Uterus (tissue), 4 donors: ENCODE measurements around the gene ZNF17. TPM values are rescaled to one million over a fixed set of nuclear protein-coding genes. Genes with fewer than 3 reads are reported as not detected.

Experiments
- DNase-seq, 2 donors: peaks; one replicate each; pipeline ENCODE4 v3.0.0-alpha.2; 2019 to 2020
- H3K27ac ChIP-seq, 2 donors: fragments of 200-600 bp; sonication (generic); 1 replicate in 1 of 2; 2 replicates in 1 of 2; pipeline ENCODE4 v1.5.1; 2016 to 2018
- H3K27me3 ChIP-seq, 2 donors: fragments of 200-600 bp; sonication (generic); one replicate each; pipeline ENCODE4 v1.5.1; 2018 to 2019; ENCODE audit warnings: control low read depth in 1 of 2
- H3K36me3 ChIP-seq, 2 donors: fragments of 200-600 bp; sonication (generic); one replicate each; pipeline ENCODE4 v1.5.1; 2019; ENCODE audit warnings: control low read depth in 1 of 2
- H3K4me1 ChIP-seq, 2 donors: fragments of 200-600 bp; sonication (generic); one replicate each; pipeline ENCODE4 v1.5.1; 2018 to 2019; ENCODE audit warnings: control low read depth in 1 of 2
- H3K4me3 ChIP-seq, 2 donors: fragments of 200-600 bp; sonication (generic); 1 replicate in 1 of 2; 2 replicates in 1 of 2; pipeline ENCODE4 v1.5.1; 2018 to 2019; ENCODE audit warnings: mild to moderate bottlenecking in 1 of 2
- H3K9me3 ChIP-seq, 2 donors: fragments of 200-600 bp; sonication (generic); one replicate each; pipeline ENCODE4 v1.5.1; 2019; ENCODE audit warnings: control low read depth in 1 of 2
- POLR2A ChIP-seq, 2 donors: fragments of 450-650 bp; IDR thresholded peaks; one replicate each; pipeline ENCODE4 v1.6.1; 2016; ENCODE audit warnings: antibody characterized with exemption in 2 of 2, mild to moderate bottlenecking in 1 of 2, moderate library complexity in 1 of 2
- intact Hi-C: fragments of 100-400 bp; cut with DNase I; formaldehyde crosslinking; loops from one replicate; pipeline ENCODE4 v1.15.1; 2023; ENCODE audit warnings: low total_unique reads
- total RNA-seq, 4 donors: library from RNA; depleted of rRNA in 3 of 4; stranded (reverse); fragments of >200 nt in 3 of 4; gene quantifications; one replicate each; pipeline versions ENCODE4 v1.1.0 to v1.2.4, GENCODE V29; 2014 to 2023
- TF ChIP-seq, protein P1 (sequence below), 4 experiments: fragments of 200-600 bp in 2 of 4; fragments of 450-650 bp in 2 of 4; sonication (generic) in 2 of 4; IDR thresholded peaks; one replicate each; pipeline ENCODE4 v1.5.1; 2016 to 2019; ENCODE audit warnings: antibody characterized with exemption in 4 of 4, mild to moderate bottlenecking in 2 of 4, moderate library complexity in 1 of 4
- donor health status: DM: yes; HTN: yes; CAD: no.

Gene ZNF17
- total RNA-seq, result 10 to 100 TPM; 14.9 to 41.6 (median 18.9) TPM

DNA sequence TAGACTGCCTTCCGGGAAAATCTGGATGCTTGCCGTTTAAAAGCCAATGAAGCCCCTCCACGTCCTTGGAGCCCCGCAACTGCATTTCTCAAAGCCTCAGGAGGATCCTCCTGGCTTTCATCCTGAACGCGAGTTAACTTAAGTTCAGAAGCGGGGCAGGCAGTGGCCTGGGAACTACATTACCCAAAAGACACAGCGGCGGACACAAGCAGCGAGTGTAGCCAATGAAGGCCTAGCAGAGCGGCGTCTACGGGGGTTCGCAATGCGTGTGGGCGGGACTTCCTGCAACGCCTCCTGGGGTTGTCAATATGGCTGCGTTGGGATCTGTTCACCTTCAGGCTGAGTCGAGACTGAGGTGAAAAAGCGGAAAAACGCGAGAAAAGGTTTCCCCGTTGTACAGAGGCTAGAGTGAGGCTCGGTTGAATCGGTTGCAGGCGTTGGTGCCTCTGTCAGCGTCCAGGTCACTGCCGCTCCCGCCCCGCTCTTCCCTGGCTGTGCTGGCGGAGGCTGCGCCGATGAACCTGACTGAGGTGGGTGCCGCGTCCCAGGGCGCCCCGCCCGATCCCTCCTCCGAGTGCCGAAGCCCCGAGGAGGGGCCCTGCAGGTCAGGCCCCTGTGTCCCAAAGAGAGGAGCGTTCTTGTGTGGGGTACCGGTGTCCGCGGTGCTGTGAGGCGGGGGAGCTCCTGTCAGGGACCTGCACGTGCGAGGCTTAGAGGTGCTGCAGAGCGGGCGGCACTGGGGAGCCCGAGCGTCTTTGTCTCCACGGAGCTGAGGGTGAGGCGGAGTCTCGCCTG is at the start of gene ZNF17:
Gene ZNF17, plus strand, starts transcription at position 285 of the 795 bp plus-strand sequence. CDS start 2,455 bp downstream, outside the sequence.
- H3K27ac ChIP-seq, result peak within 1 kb of the TSS; percentile 63 to 71
- no peaks in the 10 kb centered on the region for H3K4me1 ChIP-seq
- intact Hi-C loops, result no loop called here
- H3K27me3 ChIP-seq, result no peaks in the 10 kb centered on the region
- H3K4me3 ChIP-seq, result peak within 1 kb of the TSS; percentile 92 to 95
- no peaks in the 10 kb centered on the region for H3K36me3 ChIP-seq
- H3K9me3 ChIP-seq, result peaks cover 0 to 21% of the 10 kb centered on the region in 2 donors
- TF ChIP-seq, protein P1, sequence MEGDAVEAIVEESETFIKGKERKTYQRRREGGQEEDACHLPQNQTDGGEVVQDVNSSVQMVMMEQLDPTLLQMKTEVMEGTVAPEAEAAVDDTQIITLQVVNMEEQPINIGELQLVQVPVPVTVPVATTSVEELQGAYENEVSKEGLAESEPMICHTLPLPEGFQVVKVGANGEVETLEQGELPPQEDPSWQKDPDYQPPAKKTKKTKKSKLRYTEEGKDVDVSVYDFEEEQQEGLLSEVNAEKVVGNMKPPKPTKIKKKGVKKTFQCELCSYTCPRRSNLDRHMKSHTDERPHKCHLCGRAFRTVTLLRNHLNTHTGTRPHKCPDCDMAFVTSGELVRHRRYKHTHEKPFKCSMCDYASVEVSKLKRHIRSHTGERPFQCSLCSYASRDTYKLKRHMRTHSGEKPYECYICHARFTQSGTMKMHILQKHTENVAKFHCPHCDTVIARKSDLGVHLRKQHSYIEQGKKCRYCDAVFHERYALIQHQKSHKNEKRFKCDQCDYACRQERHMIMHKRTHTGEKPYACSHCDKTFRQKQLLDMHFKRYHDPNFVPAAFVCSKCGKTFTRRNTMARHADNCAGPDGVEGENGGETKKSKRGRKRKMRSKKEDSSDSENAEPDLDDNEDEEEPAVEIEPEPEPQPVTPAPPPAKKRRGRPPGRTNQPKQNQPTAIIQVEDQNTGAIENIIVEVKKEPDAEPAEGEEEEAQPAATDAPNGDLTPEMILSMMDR (IDR thresholded peaks at IDR 0.05), result peak in 1 of 4 experiments; percentile 24
- peak; percentile 12 to 22 for TF ChIP-seq POLR2A (IDR thresholded peaks at IDR 0.05)
- DNase-seq, result peak; percentile 91 to 94

DNA sequence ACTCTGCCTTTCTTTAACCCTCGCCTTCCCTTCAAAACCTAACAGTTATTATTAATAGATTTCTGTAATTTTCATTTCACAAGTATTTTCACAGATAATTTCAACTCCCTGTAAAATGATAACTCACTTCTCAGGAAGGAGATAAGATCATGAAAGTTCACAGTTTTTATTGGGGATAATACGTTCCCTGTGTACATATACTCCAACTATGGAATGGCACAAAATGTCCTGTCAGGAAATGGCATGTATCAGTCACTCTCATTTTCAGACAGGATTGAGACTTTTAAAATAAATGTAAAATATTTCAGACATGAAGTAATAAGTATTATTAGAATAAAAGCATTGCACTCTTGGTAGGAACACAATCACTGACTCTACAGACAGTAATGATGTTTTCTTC is 48.5 kb upstream of the ZNF17 start:
- Histone ChIP-seq H3K27me3 (no peaks in the 10 kb centered on the region), H3K4me1 (no peaks in the 10 kb centered on the region), H3K9me3 (peaks cover 0 to 42% of the 10 kb centered on the region in 2 donors), H3K36me3 (no peaks in the 10 kb centered on the region), H3K4me3 (no peak overlapping the region), H3K27ac (peak overlapping the region; percentile 81 to 97)
- no peak for DNase-seq
- TF ChIP-seq, protein P1 (IDR thresholded peaks at IDR 0.05), result no peak
- TF ChIP-seq POLR2A (IDR thresholded peaks at IDR 0.05), result no peak
- intact Hi-C loops, result no loop called here

DNA sequence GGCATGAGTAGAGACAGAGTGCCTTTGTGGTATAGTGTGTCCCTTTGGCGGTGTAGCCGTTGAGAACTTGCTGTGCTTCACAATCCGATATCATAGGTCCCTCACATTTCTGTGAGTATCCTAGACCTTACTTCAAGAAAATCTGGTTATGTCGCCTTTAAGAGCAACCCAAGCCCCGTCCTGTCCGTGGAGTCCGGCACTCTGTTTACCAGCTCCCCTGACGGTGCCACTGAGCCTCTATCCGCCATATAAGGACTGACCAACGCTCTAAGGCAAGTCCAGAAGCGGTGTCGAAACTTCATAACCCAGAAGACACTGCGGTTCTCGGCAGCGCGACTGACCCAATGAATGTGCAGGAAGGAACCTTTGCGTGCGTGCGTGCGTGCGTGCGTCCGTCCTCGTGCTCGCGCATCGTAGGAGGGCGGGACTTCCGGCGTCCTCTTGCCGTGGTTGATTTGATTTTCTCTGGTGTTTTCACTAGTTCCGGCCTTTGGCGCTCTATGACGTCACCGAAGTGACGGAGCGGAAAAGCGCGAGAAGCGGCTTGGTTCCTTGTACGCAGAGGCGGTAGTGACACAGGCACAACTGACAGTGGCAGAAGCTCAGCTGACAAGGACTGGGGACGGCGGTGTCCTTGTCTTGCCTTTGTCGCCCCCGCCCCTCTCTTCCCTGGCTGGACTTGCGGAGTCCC is 47.8 kb upstream of the ZNF17 start, which contains the start of the genes TRAPPC2B and ZNF547:
Gene TRAPPC2B, plus strand, starts transcription at position 555 of the 691 bp plus-strand sequence. CDS start 1,283 bp downstream, outside the sequence.
Gene ZNF547, plus strand, starts transcription at position 555 of the 691 bp plus-strand sequence. CDS start 5,005 bp downstream, outside the sequence.
- Histone ChIP-seq H3K4me3 (peak within 1 kb of the TSS; percentile 59 to 78), H3K27ac (peak within 1 kb of the TSS; percentile 81 to 97), H3K36me3 (no peaks in the 10 kb centered on the region), H3K4me1 (no peaks in the 10 kb centered on the region), H3K27me3 (no peaks in the 10 kb centered on the region), H3K9me3 (peaks cover 0 to 35% of the 10 kb centered on the region in 2 donors)
- DNase-seq, result peak; percentile 97 to 99
- TF ChIP-seq, protein P1 (IDR thresholded peaks at IDR 0.05), result peak in 1 of 4 experiments; percentile 16
- peak in 1 of 2 donors; percentile 52 for TF ChIP-seq POLR2A (IDR thresholded peaks at IDR 0.05)
- intact Hi-C loops, result no loop called here

DNA sequence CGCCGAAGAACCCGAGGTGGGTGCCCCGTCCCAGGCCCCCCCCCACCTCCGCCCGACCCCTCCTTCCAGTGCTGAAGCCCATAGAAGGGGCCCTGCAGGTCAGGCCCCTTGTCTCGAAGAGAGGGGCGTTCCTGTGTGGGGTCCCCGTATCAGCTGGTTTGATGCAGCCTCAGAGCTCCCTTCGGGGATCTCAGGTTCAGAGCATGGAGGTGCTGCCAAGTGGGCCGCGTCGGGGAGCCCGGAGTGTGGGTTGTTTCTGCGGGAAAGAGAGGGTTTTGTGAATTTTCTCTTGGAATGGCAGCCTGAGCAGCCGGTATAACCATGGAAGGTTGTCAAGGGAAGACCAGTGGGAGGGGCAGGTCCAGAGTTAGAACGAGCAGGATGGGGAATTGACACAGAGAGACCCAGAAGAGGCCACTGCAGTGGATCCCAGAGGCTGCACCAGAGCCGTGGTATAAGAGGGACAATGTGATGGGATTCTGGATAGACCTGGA is 47.2 kb upstream of the ZNF17 start:
- Histone ChIP-seq H3K27me3 (no peaks in the 10 kb centered on the region), H3K4me3 (peak overlapping the region; percentile 59 to 78), H3K4me1 (no peaks in the 10 kb centered on the region), H3K9me3 (peaks cover 0 to 29% of the 10 kb centered on the region in 2 donors), H3K36me3 (no peaks in the 10 kb centered on the region), H3K27ac (peak overlapping the region; percentile 81 to 97)
- no peak for DNase-seq
- intact Hi-C loops, result no loop called here
- TF ChIP-seq, protein P1 (IDR thresholded peaks at IDR 0.05), result no peak
- no peak for TF ChIP-seq POLR2A (IDR thresholded peaks at IDR 0.05)
